Measurements from ENCODE around the gene HS3ST4.

The HS3ST4 gene

GRCh38 chr16:25691519-25692091 is at the start of gene HS3ST4:
TSS of gene HS3ST4 (plus strand) at chr16:25691959.
- H3K27ac ChIP-seq (ENCODE audit: low read length): no peak within 1 kb of the TSS
- H3K9me3 ChIP-seq (ENCODE audit: control insufficient read depth, insufficient read depth, low read length): no peaks in the 10 kb centered on the region
- no peak for DNase-seq (ENCODE audit: low read depth, low spot score)
- peak within 1 kb of the TSS; percentile 79 for H3K4me3 ChIP-seq (ENCODE audit: low read length)
- H3K4me1 ChIP-seq (ENCODE audit: control insufficient read depth, insufficient read depth, low read length): 0 out of 2 replicates have a peak, but pooled peaks cover 1% of the 10 kb centered on the region
- H3K27me3 ChIP-seq (ENCODE audit: control insufficient read depth, insufficient read depth, low read length): peaks cover 9% of the 10 kb centered on the region
- no peaks in the 10 kb centered on the region for H3K36me3 ChIP-seq (ENCODE audit: control insufficient read depth, insufficient read depth, low read length)
- WGBS (ENCODE audit: insufficient coverage, insufficient read length): no CpG with 5 or more reads among the region's 58 CpGs

- no peak overlapping the region for H3K4me3 ChIP-seq (ENCODE audit: low read length)
- H3K36me3 ChIP-seq (ENCODE audit: control insufficient read depth, insufficient read depth, low read length): no peaks in the 10 kb centered on the region
- no peaks in the 10 kb centered on the region for H3K27me3 ChIP-seq (ENCODE audit: control insufficient read depth, insufficient read depth, low read length)
- H3K4me1 ChIP-seq (ENCODE audit: control insufficient read depth, insufficient read depth, low read length): no peaks in the 10 kb centered on the region; the same call in 1 of the 2 replicates
- WGBS (ENCODE audit: insufficient coverage, insufficient read length): no CpG with 5 or more reads among the region's 4 CpGs
- no peak overlapping the region for H3K27ac ChIP-seq (ENCODE audit: low read length)
- no peaks in the 10 kb centered on the region for H3K9me3 ChIP-seq (ENCODE audit: control insufficient read depth, insufficient read depth, low read length)
- no peak for DNase-seq (ENCODE audit: low read depth, low spot score)
Observed at GRCh38 chr16:25643633-25644032, 48.1 kb upstream of the HS3ST4 start.

GRCh38 chr16:25656639-25657038 is 35.1 kb upstream of the HS3ST4 start:
- H3K27ac ChIP-seq (ENCODE audit: low read length): no peak overlapping the region
- no peaks in the 10 kb centered on the region for H3K9me3 ChIP-seq (ENCODE audit: control insufficient read depth, insufficient read depth, low read length)
- H3K27me3 ChIP-seq (ENCODE audit: control insufficient read depth, insufficient read depth, low read length): no peaks in the 10 kb centered on the region
- DNase-seq (ENCODE audit: low read depth, low spot score): no peak
- no peak overlapping the region for H3K4me3 ChIP-seq (ENCODE audit: low read length)
- no peaks in the 10 kb centered on the region for H3K36me3 ChIP-seq (ENCODE audit: control insufficient read depth, insufficient read depth, low read length)
- WGBS (ENCODE audit: insufficient coverage, insufficient read length): no CpG with 5 or more reads among the region's 2 CpGs
- no peaks in the 10 kb centered on the region for H3K4me1 ChIP-seq (ENCODE audit: control insufficient read depth, insufficient read depth, low read length)

- Histone ChIP-seq H3K36me3 (ENCODE audit: control insufficient read depth, insufficient read depth, low read length) (no peaks in the 10 kb centered on the region), H3K27ac (ENCODE audit: low read length) (no peak overlapping the region), H3K27me3 (ENCODE audit: control insufficient read depth, insufficient read depth, low read length) (no peaks in the 10 kb centered on the region)
Observed at GRCh38 chr16:25676820-25677219, 14.9 kb upstream of the HS3ST4 start.

GRCh38 chr16:25679511-25679910 is 12.2 kb upstream of the HS3ST4 start:
- no peak overlapping the region for H3K4me3 ChIP-seq (ENCODE audit: low read length)
- WGBS (ENCODE audit: insufficient coverage, insufficient read length): no CpG with 5 or more reads among the region's 5 CpGs
- H3K36me3 ChIP-seq (ENCODE audit: control insufficient read depth, insufficient read depth, low read length): no peaks in the 10 kb centered on the region
- DNase-seq (ENCODE audit: low read depth, low spot score): no peak
- H3K27me3 ChIP-seq (ENCODE audit: control insufficient read depth, insufficient read depth, low read length): no peaks in the 10 kb centered on the region
- H3K4me1 ChIP-seq (ENCODE audit: control insufficient read depth, insufficient read depth, low read length): no peaks in the 10 kb centered on the region
- no peaks in the 10 kb centered on the region for H3K9me3 ChIP-seq (ENCODE audit: control insufficient read depth, insufficient read depth, low read length)
- no peak overlapping the region for H3K27ac ChIP-seq (ENCODE audit: low read length)

More at GRCh38 chr16:25676820-25677219, 14.9 kb upstream of the HS3ST4 start:
- Histone ChIP-seq H3K9me3 (ENCODE audit: control insufficient read depth, insufficient read depth, low read length) (no peaks in the 10 kb centered on the region), H3K4me3 (ENCODE audit: low read length) (no peak overlapping the region), H3K4me1 (ENCODE audit: control insufficient read depth, insufficient read depth, low read length) (no peaks in the 10 kb centered on the region)
- 100% methylated on average over 1 of the region's 2 CpGs for whole genome bisulfite sequencing (ENCODE audit: insufficient coverage, insufficient read length)
- DNase-seq (ENCODE audit: low read depth, low spot score): no peak

- no peak for DNase-seq (ENCODE audit: low read depth, low spot score)
- Histone ChIP-seq H3K4me3 (ENCODE audit: low read length) (no peak overlapping the region), H3K27ac (ENCODE audit: low read length) (no peak overlapping the region), H3K4me1 (ENCODE audit: control insufficient read depth, insufficient read depth, low read length) (0 out of 2 replicates have a peak, but pooled peaks cover 1% of the 10 kb centered on the region), H3K9me3 (ENCODE audit: control insufficient read depth, insufficient read depth, low read length) (no peaks in the 10 kb centered on the region), H3K27me3 (ENCODE audit: control insufficient read depth, insufficient read depth, low read length) (peaks cover 9% of the 10 kb centered on the region), H3K36me3 (ENCODE audit: control insufficient read depth, insufficient read depth, low read length) (no peaks in the 10 kb centered on the region)
- 100% methylated on average over 1 of the region's 10 CpGs for WGBS (ENCODE audit: insufficient coverage, insufficient read length)
Observed at GRCh38 chr16:25689137-25689836, 2.5 kb upstream of the HS3ST4 start.

GRCh38 chr16:25690552-25691143 is 1.1 kb upstream of the HS3ST4 start:
- no peaks in the 10 kb centered on the region for H3K36me3 ChIP-seq (ENCODE audit: control insufficient read depth, insufficient read depth, low read length)
- peaks cover 9% of the 10 kb centered on the region for H3K27me3 ChIP-seq (ENCODE audit: control insufficient read depth, insufficient read depth, low read length)
- no peak overlapping the region for H3K27ac ChIP-seq (ENCODE audit: low read length)
- H3K4me1 ChIP-seq (ENCODE audit: control insufficient read depth, insufficient read depth, low read length): 0 out of 2 replicates have a peak, but pooled peaks cover 1% of the 10 kb centered on the region
- WGBS (ENCODE audit: insufficient coverage, insufficient read length): no CpG with 5 or more reads among the region's 6 CpGs
- H3K9me3 ChIP-seq (ENCODE audit: control insufficient read depth, insufficient read depth, low read length): no peaks in the 10 kb centered on the region
- no peak for DNase-seq (ENCODE audit: low read depth, low spot score)
- H3K4me3 ChIP-seq (ENCODE audit: low read length): peak overlapping the region; percentile 79; the same call in 1 of the 2 replicates

GRCh38 chr16:25692351-25692741 is 587 bp downstream of the HS3ST4 start:
- Histone ChIP-seq H3K9me3 (ENCODE audit: control insufficient read depth, insufficient read depth, low read length) (no peaks in the 10 kb centered on the region), H3K4me1 (ENCODE audit: control insufficient read depth, insufficient read depth, low read length) (0 out of 2 replicates have a peak, but pooled peaks cover 1% of the 10 kb centered on the region), H3K4me3 (ENCODE audit: low read length) (peak overlapping the region; percentile 79), H3K27me3 (ENCODE audit: control insufficient read depth, insufficient read depth, low read length) (peaks cover 9% of the 10 kb centered on the region), H3K27ac (ENCODE audit: low read length) (no peak overlapping the region), H3K36me3 (ENCODE audit: control insufficient read depth, insufficient read depth, low read length) (no peaks in the 10 kb centered on the region)
- WGBS (ENCODE audit: insufficient coverage, insufficient read length): no CpG with 5 or more reads among the region's 56 CpGs
- DNase-seq (ENCODE audit: low read depth, low spot score): no peak

- no peak for DNase-seq (ENCODE audit: low read depth, low spot score)
- no peak overlapping the region for H3K27ac ChIP-seq (ENCODE audit: low read length)
- H3K36me3 ChIP-seq (ENCODE audit: control insufficient read depth, insufficient read depth, low read length): no peaks in the 10 kb centered on the region
- peaks cover 9% of the 10 kb centered on the region for H3K27me3 ChIP-seq (ENCODE audit: control insufficient read depth, insufficient read depth, low read length)
- H3K9me3 ChIP-seq (ENCODE audit: control insufficient read depth, insufficient read depth, low read length): no peaks in the 10 kb centered on the region
- no CpG with 5 or more reads among the region's 70 CpGs for WGBS (ENCODE audit: insufficient coverage, insufficient read length)
- H3K4me1 ChIP-seq (ENCODE audit: control insufficient read depth, insufficient read depth, low read length): 0 out of 2 replicates have a peak, but pooled peaks cover 1% of the 10 kb centered on the region
- H3K4me3 ChIP-seq (ENCODE audit: low read length): peak overlapping the region; percentile 79; the same call in 1 of the 2 replicates
Observed at GRCh38 chr16:25692742-25693508, 1.2 kb downstream of the HS3ST4 start.

GRCh38 chr16:25693631-25694030 is 1.9 kb downstream of the HS3ST4 start:
- Histone ChIP-seq H3K36me3 (ENCODE audit: control insufficient read depth, insufficient read depth, low read length) (no peaks in the 10 kb centered on the region), H3K9me3 (ENCODE audit: control insufficient read depth, insufficient read depth, low read length) (no peaks in the 10 kb centered on the region), H3K4me1 (ENCODE audit: control insufficient read depth, insufficient read depth, low read length) (0 out of 2 replicates have a peak, but pooled peaks cover 1% of the 10 kb centered on the region), H3K27me3 (ENCODE audit: control insufficient read depth, insufficient read depth, low read length) (peaks cover 9% of the 10 kb centered on the region), H3K4me3 (ENCODE audit: low read length) (no peak overlapping the region; the same call in 1 of the 2 replicates), H3K27ac (ENCODE audit: low read length) (no peak overlapping the region)
- no CpG with 5 or more reads among the region's 9 CpGs for WGBS (ENCODE audit: insufficient coverage, insufficient read length)
- DNase-seq (ENCODE audit: low read depth, low spot score): no peak

Measured in iPS DF 6.9 (cell line).